ENCODE measurements around the gene ARFIP2. TPM values are rescaled to one million over a fixed set of nuclear protein-coding genes. Genes with fewer than 3 reads are reported as not detected.

Gene ARFIP2
- total RNA-seq, 4 donors from 2014 or later: 56.6 to 77.5 (median 63.9) TPM

- no peak for TF ChIP-seq CTCF (IDR thresholded peaks at IDR 0.05)
- H3K4me3 ChIP-seq (ENCODE audit: low read depth, poor library complexity, severe bottlenecking): no peak overlapping the region
- 88 to 93% methylated on average over 3 of the region's 3 CpGs for WGBS, 2 donors
- intact Hi-C loops (cut with DNase I; ENCODE audit: low total_unique reads): no loop called here
- no peak for DNase-seq (ENCODE audit: low spot score in 2 of 2)
Measured at GRCh38 chr11:6520265-6520664, 39.1 kb upstream of the ARFIP2 start.

- no peak for DNase-seq (ENCODE audit: low spot score in 2 of 2)
- intact Hi-C loops (cut with DNase I; ENCODE audit: low total_unique reads): no loop called here
- no peak for TF ChIP-seq CTCF (IDR thresholded peaks at IDR 0.05)
- no peak overlapping the region for H3K4me3 ChIP-seq (ENCODE audit: low read depth, poor library complexity, severe bottlenecking)
Measured at GRCh38 chr11:6516865-6517264, 35.7 kb upstream of the ARFIP2 start.

- H3K4me3 ChIP-seq (ENCODE audit: low read depth, poor library complexity, severe bottlenecking): no peak overlapping the region
- no peak for DNase-seq (ENCODE audit: low spot score in 2 of 2)
- no peak for TF ChIP-seq POLR2A (IDR thresholded peaks at IDR 0.05)
- TF ChIP-seq CTCF (IDR thresholded peaks at IDR 0.05): no peak
- intact Hi-C loops (cut with DNase I; ENCODE audit: low total_unique reads): loop anchor here (10.0 kb wide), 1 partner anchor 121 kb away; no protein-coding TSS in a partner anchor
- WGBS, 2 donors: 57 to 64% methylated on average over 2 of the region's 2 CpGs
Measured at GRCh38 chr11:6505577-6506240, 24.6 kb upstream of the ARFIP2 start.

- WGBS, 2 donors: 88 to 90% methylated on average over 3 of the region's 3 CpGs
- TF ChIP-seq POLR2A (IDR thresholded peaks at IDR 0.05): no peak
- TF ChIP-seq CTCF (IDR thresholded peaks at IDR 0.05): no peak
- intact Hi-C loops (cut with DNase I; ENCODE audit: low total_unique reads): loop anchor here (10.0 kb wide), 1 partner anchor 119 kb away; no protein-coding TSS in a partner anchor
- no peak overlapping the region for H3K4me3 ChIP-seq (ENCODE audit: low read depth, poor library complexity, severe bottlenecking)
- no peak for DNase-seq (ENCODE audit: low spot score in 2 of 2)
Measured at GRCh38 chr11:6504166-6504565, 23.0 kb upstream of the ARFIP2 start.

- DNase-seq (ENCODE audit: low spot score in 2 of 2): no peak
- no peak overlapping the region for H3K4me3 ChIP-seq (ENCODE audit: low read depth, poor library complexity, severe bottlenecking)
- no peak for TF ChIP-seq POLR2A (IDR thresholded peaks at IDR 0.05)
- TF ChIP-seq CTCF (IDR thresholded peaks at IDR 0.05): no peak
- WGBS, 2 donors: 88 to 95% methylated on average over 3 of the region's 3 CpGs
- intact Hi-C loops (cut with DNase I; ENCODE audit: low total_unique reads): loop anchor here (10.0 kb wide), 1 partner anchor 118 kb away; no protein-coding TSS in a partner anchor
Measured at GRCh38 chr11:6502382-6502781, 21.3 kb upstream of the ARFIP2 start.

GRCh38 chr11:6498544-6498943, 17.4 kb upstream of the ARFIP2 start:
- peak in 1 of 2 donors; percentile 61 for DNase-seq (ENCODE audit: low spot score in 2 of 2)
- WGBS, 2 donors: 95 to 97% methylated on average over 4 to 5 of the region's 5 CpGs
- intact Hi-C loops (cut with DNase I; ENCODE audit: low total_unique reads): no loop called here
- no peak for TF ChIP-seq CTCF (IDR thresholded peaks at IDR 0.05)
- TF ChIP-seq POLR2A (IDR thresholded peaks at IDR 0.05): no peak
- H3K4me3 ChIP-seq (ENCODE audit: low read depth, poor library complexity, severe bottlenecking): no peak overlapping the region
